Measurements from ENCODE around the gene MYO9B.

The MYO9B gene

GRCh38 chr19:17090583-17090982 lies 15.0 kb downstream of the MYO9B start:
- TF ChIP-seq POLR2AphosphoS5 (IDR thresholded peaks at IDR 0.05; ENCODE audit: low read depth, low read length) (no peak), SIN3A (IDR thresholded peaks at IDR 0.05; ENCODE audit: borderline replicate concordance, insufficient read depth, low read length) (no peak), TAF1 (IDR thresholded peaks at IDR 0.05; ENCODE audit: borderline replicate concordance, insufficient read depth, low read length) (no peak), FOXP2 (optimal IDR thresholded peaks at IDR 0.05; ENCODE audit: borderline replicate concordance, extremely low read depth, extremely low read length, insufficient read depth) (no peak)
- TF ChIP-seq, protein P1, sequence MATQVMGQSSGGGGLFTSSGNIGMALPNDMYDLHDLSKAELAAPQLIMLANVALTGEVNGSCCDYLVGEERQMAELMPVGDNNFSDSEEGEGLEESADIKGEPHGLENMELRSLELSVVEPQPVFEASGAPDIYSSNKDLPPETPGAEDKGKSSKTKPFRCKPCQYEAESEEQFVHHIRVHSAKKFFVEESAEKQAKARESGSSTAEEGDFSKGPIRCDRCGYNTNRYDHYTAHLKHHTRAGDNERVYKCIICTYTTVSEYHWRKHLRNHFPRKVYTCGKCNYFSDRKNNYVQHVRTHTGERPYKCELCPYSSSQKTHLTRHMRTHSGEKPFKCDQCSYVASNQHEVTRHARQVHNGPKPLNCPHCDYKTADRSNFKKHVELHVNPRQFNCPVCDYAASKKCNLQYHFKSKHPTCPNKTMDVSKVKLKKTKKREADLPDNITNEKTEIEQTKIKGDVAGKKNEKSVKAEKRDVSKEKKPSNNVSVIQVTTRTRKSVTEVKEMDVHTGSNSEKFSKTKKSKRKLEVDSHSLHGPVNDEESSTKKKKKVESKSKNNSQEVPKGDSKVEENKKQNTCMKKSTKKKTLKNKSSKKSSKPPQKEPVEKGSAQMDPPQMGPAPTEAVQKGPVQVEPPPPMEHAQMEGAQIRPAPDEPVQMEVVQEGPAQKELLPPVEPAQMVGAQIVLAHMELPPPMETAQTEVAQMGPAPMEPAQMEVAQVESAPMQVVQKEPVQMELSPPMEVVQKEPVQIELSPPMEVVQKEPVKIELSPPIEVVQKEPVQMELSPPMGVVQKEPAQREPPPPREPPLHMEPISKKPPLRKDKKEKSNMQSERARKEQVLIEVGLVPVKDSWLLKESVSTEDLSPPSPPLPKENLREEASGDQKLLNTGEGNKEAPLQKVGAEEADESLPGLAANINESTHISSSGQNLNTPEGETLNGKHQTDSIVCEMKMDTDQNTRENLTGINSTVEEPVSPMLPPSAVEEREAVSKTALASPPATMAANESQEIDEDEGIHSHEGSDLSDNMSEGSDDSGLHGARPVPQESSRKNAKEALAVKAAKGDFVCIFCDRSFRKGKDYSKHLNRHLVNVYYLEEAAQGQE (IDR thresholded peaks at IDR 0.05; ENCODE audit: insufficient read depth in 1 of 2, low read depth in 2 of 2, low read length in 2 of 2): no peak

GRCh38 chr19:17091758-17092333 lies 16.3 kb downstream of the MYO9B start:
- no peak for TF ChIP-seq TAF1 (IDR thresholded peaks at IDR 0.05; ENCODE audit: borderline replicate concordance, insufficient read depth, low read length)
- no peak for TF ChIP-seq FOXP2 (optimal IDR thresholded peaks at IDR 0.05; ENCODE audit: borderline replicate concordance, extremely low read depth, extremely low read length, insufficient read depth)
- TF ChIP-seq, protein P1 (IDR thresholded peaks at IDR 0.05; ENCODE audit: insufficient read depth in 1 of 2, low read depth in 2 of 2, low read length in 2 of 2): no peak
- no peak for TF ChIP-seq SIN3A (IDR thresholded peaks at IDR 0.05; ENCODE audit: borderline replicate concordance, insufficient read depth, low read length)
- no peak for TF ChIP-seq POLR2AphosphoS5 (IDR thresholded peaks at IDR 0.05; ENCODE audit: low read depth, low read length)

- TF ChIP-seq TAF1 (IDR thresholded peaks at IDR 0.05; ENCODE audit: borderline replicate concordance, insufficient read depth, low read length) (no peak), POLR2AphosphoS5 (IDR thresholded peaks at IDR 0.05; ENCODE audit: low read depth, low read length) (no peak), SIN3A (IDR thresholded peaks at IDR 0.05; ENCODE audit: borderline replicate concordance, insufficient read depth, low read length) (no peak), FOXP2 (optimal IDR thresholded peaks at IDR 0.05; ENCODE audit: borderline replicate concordance, extremely low read depth, extremely low read length, insufficient read depth) (no peak)
- TF ChIP-seq, protein P1 (IDR thresholded peaks at IDR 0.05; ENCODE audit: insufficient read depth in 1 of 2, low read depth in 2 of 2, low read length in 2 of 2): no peak
Observed at GRCh38 chr19:17092696-17093095, 17.1 kb downstream of the MYO9B start.

DNA sequence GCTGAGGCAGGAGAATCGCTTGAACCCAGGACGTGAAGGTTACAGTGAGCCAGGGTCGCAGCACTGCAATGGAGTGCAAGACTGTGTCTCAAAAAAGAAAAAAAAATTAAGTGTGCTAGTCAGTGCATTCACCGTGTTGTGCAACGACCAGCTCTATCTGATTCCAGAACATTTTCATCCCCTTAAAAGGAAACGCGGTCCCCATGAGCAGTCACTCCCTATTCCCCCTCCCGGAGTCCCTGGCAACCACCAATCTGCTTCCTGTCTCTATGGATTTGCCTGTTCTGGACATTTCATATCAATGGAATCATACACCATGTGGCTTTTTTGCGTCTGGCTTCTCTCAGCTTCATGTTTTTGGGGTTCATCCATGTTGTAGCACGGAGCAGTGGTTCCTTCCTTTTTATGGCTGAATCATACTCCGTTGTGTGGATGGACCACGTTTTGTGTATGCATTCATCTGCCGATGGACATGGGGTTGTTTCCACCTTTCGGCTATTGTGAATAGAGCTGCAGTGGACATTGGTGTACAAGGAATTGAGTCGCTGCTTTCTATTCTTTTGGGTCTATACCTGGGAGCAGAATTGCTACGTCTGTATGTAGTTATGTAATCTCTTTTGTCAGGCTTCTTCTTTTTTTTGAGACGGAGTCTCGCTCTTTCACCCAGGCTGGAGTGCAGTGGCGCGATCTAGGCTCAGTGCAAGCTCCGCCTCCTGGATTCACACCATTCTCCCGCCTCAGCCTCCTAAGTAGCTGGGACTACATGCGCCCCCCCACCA lies 19.8 kb downstream of the MYO9B start:
- TF ChIP-seq FOXP2 (optimal IDR thresholded peaks at IDR 0.05; ENCODE audit: borderline replicate concordance, extremely low read depth, extremely low read length, insufficient read depth) (no peak), TAF1 (IDR thresholded peaks at IDR 0.05; ENCODE audit: borderline replicate concordance, insufficient read depth, low read length) (no peak), POLR2AphosphoS5 (IDR thresholded peaks at IDR 0.05; ENCODE audit: low read depth, low read length) (no peak), SIN3A (IDR thresholded peaks at IDR 0.05; ENCODE audit: borderline replicate concordance, insufficient read depth, low read length) (no peak)
- TF ChIP-seq, protein P1 (IDR thresholded peaks at IDR 0.05; ENCODE audit: insufficient read depth in 1 of 2, low read depth in 2 of 2, low read length in 2 of 2): no peak
